OCI-LY7 (cell line): Measurements from ENCODE around the gene MED26.

Experiments
- EZH2phosphoT487 ChIP-seq: fragments of 200-600 bp; sonication (generic); IDR thresholded peaks from 2 replicates; pipeline ENCODE4 v1.6.1; 2018; ENCODE audit warnings: low read depth, borderline replicate concordance, mild to moderate bottlenecking, mixed run types, antibody characterized with exemption, low read length, moderate library complexity, mixed read lengths
- TF ChIP-seq, protein P1 (sequence below): fragments of 200-600 bp; sonication (generic); conservative IDR thresholded peaks from 2 replicates; pipeline ENCODE4 v1.5.1; 2014; ENCODE audit warnings: mild to moderate bottlenecking, antibody characterized with exemption, low read length, moderate library complexity, mixed read lengths

DNA sequence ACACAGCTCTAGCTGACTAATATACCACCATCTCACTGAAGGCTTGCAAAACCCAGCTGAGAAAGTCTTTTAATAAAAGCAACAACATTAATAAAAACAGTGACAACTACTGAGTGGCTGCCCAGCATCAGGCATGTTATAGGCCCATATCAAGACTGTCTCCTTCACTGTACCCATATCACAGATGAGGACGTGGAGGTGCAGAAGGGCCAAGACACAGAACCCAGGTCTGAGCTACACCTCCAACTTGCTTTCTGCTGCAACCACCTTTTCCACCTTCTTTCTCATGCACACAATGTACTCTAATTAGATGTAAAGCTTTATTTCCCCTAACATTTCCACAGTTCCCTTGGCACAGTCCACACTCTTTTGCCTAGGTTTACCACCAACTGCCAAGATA is 10.7 kb upstream of the MED26 start:
- TF ChIP-seq, protein P1, sequence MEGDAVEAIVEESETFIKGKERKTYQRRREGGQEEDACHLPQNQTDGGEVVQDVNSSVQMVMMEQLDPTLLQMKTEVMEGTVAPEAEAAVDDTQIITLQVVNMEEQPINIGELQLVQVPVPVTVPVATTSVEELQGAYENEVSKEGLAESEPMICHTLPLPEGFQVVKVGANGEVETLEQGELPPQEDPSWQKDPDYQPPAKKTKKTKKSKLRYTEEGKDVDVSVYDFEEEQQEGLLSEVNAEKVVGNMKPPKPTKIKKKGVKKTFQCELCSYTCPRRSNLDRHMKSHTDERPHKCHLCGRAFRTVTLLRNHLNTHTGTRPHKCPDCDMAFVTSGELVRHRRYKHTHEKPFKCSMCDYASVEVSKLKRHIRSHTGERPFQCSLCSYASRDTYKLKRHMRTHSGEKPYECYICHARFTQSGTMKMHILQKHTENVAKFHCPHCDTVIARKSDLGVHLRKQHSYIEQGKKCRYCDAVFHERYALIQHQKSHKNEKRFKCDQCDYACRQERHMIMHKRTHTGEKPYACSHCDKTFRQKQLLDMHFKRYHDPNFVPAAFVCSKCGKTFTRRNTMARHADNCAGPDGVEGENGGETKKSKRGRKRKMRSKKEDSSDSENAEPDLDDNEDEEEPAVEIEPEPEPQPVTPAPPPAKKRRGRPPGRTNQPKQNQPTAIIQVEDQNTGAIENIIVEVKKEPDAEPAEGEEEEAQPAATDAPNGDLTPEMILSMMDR = no peak
- no peak for TF ChIP-seq EZH2phosphoT487
